Measurements from ENCODE around the gene RALGDS.

- TF ChIP-seq CTCF (IDR thresholded peaks at IDR 0.05 in 2 of 3, conservative IDR thresholded peaks at IDR 0.05 in 1 of 3; ENCODE audit: borderline replicate concordance in 1 of 3, insufficient read depth in 1 of 3, low read depth in 2 of 3, low read length in 2 of 3) (no peak), POLR2A (IDR thresholded peaks at IDR 0.05; ENCODE audit: borderline replicate concordance, extremely low read depth, insufficient read depth, insufficient read length) (no peak)
These were observed 3.3 kb upstream of the RALGDS start for GRCh38 chr9:133124123-133124906.
